HepG2 (cell line): ENCODE results near the gene MAPKAPK3. TPM values are rescaled to one million over a fixed set of nuclear protein-coding genes. Genes with fewer than 3 reads are reported as not detected.

Source experiments
- FOXC1 ChIP-seq: sonication (generic); formaldehyde crosslinking; IDR thresholded peaks from 2 replicates; pipeline ENCODE4 v1.8.0; 2022; ENCODE audit warnings: mild to moderate bottlenecking, missing genetic modification reagents, borderline replicate concordance
- IRF2 ChIP-seq: IDR thresholded peaks from 2 replicates; pipeline ENCODE4 v1.6.1; 2018; ENCODE audit warnings: missing genetic modification reagents, missing compliant biosample characterization
- MAF1 ChIP-seq: sonication (generic); formaldehyde crosslinking; IDR thresholded peaks from 2 replicates; pipeline ENCODE4 v1.5.0; 2020; ENCODE audit warnings: missing genetic modification reagents, borderline replicate concordance
- NR2F6 ChIP-seq, 2 experiments: IDR thresholded peaks; 2 replicates each; pipeline ENCODE4 v1.6.1; 2016; ENCODE audit warnings: antibody characterized with exemption in 1 of 2, mild to moderate bottlenecking in 1 of 2
- SMARCC2 ChIP-seq: fragments of 450-650 bp; IDR thresholded peaks from 2 replicates; pipeline ENCODE4 v1.6.1; 2017; ENCODE audit warnings: antibody characterized with exemption, mild to moderate bottlenecking
- STAG1 ChIP-seq: sonication (generic); formaldehyde crosslinking; IDR thresholded peaks from 2 replicates; pipeline ENCODE4 v1.4.0; 2020; ENCODE audit warnings: missing genetic modification reagents
- TBX2 ChIP-seq: sonication (generic); formaldehyde crosslinking; IDR thresholded peaks from 2 replicates; pipeline ENCODE4 v1.5.0; 2020; ENCODE audit warnings: missing genetic modification reagents, mild to moderate bottlenecking, borderline replicate concordance
- ZNF234 ChIP-seq: sonication (generic); formaldehyde crosslinking; conservative IDR thresholded peaks from 2 replicates; pipeline ENCODE4 v1.5.1; 2020; ENCODE audit warnings: mild to moderate bottlenecking, missing genetic modification reagents
- ZNF557 ChIP-seq: sonication (generic); formaldehyde crosslinking; IDR thresholded peaks from 2 replicates; pipeline ENCODE4 v1.4.0; 2020; ENCODE audit warnings: missing genetic modification reagents
- ZNF644 ChIP-seq: IDR thresholded peaks from 2 replicates; pipeline ENCODE4 v1.6.1; 2016; ENCODE audit warnings: low read depth
- ZNF891 ChIP-seq: sonication (generic); formaldehyde crosslinking; IDR thresholded peaks from 2 replicates; pipeline ENCODE4 v1.5.0; 2020; ENCODE audit warnings: mild to moderate bottlenecking, missing genetic modification reagents
- ZSCAN21 ChIP-seq: sonication (generic); formaldehyde crosslinking; IDR thresholded peaks from 2 replicates; pipeline ENCODE4 v1.8.0; 2022; ENCODE audit warnings: mild to moderate bottlenecking, missing genetic modification reagents, moderate library complexity, borderline replicate concordance
- polyA plus RNA-seq, 8 experiments: library from polyadenylated mRNA; depleted of rRNA in 3 of 8; stranded (reverse) in 7 of 8; unstranded in 1 of 8; fragments of >200 nt; fragmentation: Illumina TruSeq in 4 of 8; extraction: Trizol in 4 of 8; gene quantifications; 2 replicates each; pipeline versions ENCODE4 v1.2.1 to v1.2.3, GENCODE V29; 2011 to 2016; ENCODE audit warnings: low read depth in 4 of 8, missing spikeins in 1 of 8, mixed read lengths in 1 of 8; ENCODE audit not compliant: insufficient read depth in 1 of 8
- total RNA-seq, 5 experiments: library from RNA; depleted of rRNA; stranded (reverse); fragments of >200 nt; fragmentation: Illumina TruSeq; extraction: Trizol; gene quantifications; 2 replicates each; pipeline ENCODE4 v1.2.3, GENCODE V29; 2016; ENCODE audit warnings: low read depth in 1 of 5
- TF ChIP-seq, protein P1 (sequence below): sonication (generic); formaldehyde crosslinking; IDR thresholded peaks from 2 replicates; pipeline ENCODE4 v1.8.1; 2022; ENCODE audit warnings: low read depth, mild to moderate bottlenecking, missing genetic modification reagents
- TF ChIP-seq, protein P2 (sequence below): sonication (generic); formaldehyde crosslinking; IDR thresholded peaks from 2 replicates; pipeline ENCODE4 v1.4.0; 2020; ENCODE audit warnings: missing genetic modification reagents, borderline replicate concordance
- TF ChIP-seq, protein P3 (sequence below): sonication (generic); formaldehyde crosslinking; IDR thresholded peaks from 2 replicates; pipeline ENCODE4 v1.5.0; 2020; ENCODE audit warnings: mild to moderate bottlenecking, missing genetic modification reagents, moderate library complexity
- TF ChIP-seq, protein P4 (sequence below): sonication (generic); formaldehyde crosslinking; conservative IDR thresholded peaks from 2 replicates; pipeline ENCODE4 v1.8.0; 2022; ENCODE audit warnings: low read depth, missing genetic modification reagents
- TF ChIP-seq, protein P5 (sequence below): sonication (generic); formaldehyde crosslinking; IDR thresholded peaks from 2 replicates; pipeline ENCODE4 v1.4.0; 2020; ENCODE audit warnings: mild to moderate bottlenecking, low read depth, missing genetic modification reagents

MAPKAPK3 gene
- total and polyA plus RNA-seq, 2 of the 13 experiments (the other 11 are each of a cell fraction or from before 2014, with no cell fraction given) = 39.9 to 41.2 TPM

DNA sequence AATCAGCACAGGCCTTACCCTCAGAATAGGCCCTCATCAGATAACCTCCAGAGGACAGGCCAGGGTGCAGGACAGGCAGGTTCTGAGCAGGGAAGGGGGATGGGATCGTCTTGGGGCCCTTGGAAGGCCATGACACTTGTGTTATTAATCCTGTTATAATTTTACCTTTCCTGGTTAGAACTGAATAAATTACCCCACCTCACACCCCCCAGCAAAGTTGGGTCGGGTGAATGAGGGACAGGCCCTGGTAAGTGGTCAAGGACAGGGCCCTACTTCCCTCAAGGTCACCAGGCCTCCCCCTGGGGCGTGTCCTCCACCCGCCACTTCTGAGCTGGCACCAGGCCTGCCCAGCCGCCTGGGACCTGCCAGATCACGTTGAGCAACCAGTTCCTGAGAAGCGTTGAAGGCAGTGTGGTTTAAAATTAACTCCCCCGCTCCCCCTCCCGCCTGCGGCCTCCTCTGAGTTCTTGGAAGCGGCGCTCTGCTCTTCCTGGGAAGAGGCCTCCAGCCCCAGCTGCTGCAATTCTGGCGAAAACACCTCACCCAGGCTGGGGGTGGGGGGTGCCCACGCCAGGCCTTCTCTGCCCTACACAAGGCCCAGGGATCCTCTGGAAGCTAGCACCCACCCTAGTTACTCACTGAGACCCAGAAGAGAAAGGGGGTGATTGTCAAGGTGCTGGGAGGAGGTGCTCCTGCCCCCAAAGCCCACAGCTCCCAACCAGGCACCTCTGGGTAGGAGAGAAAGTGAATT, 15.9 kb upstream of the MAPKAPK3 start (continued):
- TF ChIP-seq ZNF891 = no peak
- 0 out of 2 replicates have a peak, but pooled peaks have one; percentile 39 for TF ChIP-seq MAF1 (CRISPR knock-in tag)
- peak; percentile 90 for TF ChIP-seq TBX2 (CRISPR knock-in tag)
- peak; percentile 73 for TF ChIP-seq NR2F6 (IDR thresholded peaks at IDR 0.05)
- peak; percentile 86 for TF ChIP-seq NR2F6 (CRISPR knock-in tag; IDR thresholded peaks at IDR 0.05)
- TF ChIP-seq, protein P1, sequence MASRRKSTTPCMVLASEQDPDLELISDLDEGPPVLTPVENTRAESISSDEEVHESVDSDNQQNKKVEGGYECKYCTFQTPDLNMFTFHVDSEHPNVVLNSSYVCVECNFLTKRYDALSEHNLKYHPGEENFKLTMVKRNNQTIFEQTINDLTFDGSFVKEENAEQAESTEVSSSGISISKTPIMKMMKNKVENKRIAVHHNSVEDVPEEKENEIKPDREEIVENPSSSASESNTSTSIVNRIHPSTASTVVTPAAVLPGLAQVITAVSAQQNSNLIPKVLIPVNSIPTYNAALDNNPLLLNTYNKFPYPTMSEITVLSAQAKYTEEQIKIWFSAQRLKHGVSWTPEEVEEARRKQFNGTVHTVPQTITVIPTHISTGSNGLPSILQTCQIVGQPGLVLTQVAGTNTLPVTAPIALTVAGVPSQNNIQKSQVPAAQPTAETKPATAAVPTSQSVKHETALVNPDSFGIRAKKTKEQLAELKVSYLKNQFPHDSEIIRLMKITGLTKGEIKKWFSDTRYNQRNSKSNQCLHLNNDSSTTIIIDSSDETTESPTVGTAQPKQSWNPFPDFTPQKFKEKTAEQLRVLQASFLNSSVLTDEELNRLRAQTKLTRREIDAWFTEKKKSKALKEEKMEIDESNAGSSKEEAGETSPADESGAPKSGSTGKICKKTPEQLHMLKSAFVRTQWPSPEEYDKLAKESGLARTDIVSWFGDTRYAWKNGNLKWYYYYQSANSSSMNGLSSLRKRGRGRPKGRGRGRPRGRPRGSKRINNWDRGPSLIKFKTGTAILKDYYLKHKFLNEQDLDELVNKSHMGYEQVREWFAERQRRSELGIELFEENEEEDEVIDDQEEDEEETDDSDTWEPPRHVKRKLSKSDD = 0 out of 2 replicates have a peak, but pooled peaks have one; percentile 25
- TF ChIP-seq, protein P2, sequence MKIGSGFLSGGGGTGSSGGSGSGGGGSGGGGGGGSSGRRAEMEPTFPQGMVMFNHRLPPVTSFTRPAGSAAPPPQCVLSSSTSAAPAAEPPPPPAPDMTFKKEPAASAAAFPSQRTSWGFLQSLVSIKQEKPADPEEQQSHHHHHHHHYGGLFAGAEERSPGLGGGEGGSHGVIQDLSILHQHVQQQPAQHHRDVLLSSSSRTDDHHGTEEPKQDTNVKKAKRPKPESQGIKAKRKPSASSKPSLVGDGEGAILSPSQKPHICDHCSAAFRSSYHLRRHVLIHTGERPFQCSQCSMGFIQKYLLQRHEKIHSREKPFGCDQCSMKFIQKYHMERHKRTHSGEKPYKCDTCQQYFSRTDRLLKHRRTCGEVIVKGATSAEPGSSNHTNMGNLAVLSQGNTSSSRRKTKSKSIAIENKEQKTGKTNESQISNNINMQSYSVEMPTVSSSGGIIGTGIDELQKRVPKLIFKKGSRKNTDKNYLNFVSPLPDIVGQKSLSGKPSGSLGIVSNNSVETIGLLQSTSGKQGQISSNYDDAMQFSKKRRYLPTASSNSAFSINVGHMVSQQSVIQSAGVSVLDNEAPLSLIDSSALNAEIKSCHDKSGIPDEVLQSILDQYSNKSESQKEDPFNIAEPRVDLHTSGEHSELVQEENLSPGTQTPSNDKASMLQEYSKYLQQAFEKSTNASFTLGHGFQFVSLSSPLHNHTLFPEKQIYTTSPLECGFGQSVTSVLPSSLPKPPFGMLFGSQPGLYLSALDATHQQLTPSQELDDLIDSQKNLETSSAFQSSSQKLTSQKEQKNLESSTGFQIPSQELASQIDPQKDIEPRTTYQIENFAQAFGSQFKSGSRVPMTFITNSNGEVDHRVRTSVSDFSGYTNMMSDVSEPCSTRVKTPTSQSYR (CRISPR knock-in tag) = peak; percentile 72
- TF ChIP-seq ZSCAN21 = 0 out of 2 replicates have a peak, but pooled peaks have one; percentile 9
- TF ChIP-seq, protein P3, sequence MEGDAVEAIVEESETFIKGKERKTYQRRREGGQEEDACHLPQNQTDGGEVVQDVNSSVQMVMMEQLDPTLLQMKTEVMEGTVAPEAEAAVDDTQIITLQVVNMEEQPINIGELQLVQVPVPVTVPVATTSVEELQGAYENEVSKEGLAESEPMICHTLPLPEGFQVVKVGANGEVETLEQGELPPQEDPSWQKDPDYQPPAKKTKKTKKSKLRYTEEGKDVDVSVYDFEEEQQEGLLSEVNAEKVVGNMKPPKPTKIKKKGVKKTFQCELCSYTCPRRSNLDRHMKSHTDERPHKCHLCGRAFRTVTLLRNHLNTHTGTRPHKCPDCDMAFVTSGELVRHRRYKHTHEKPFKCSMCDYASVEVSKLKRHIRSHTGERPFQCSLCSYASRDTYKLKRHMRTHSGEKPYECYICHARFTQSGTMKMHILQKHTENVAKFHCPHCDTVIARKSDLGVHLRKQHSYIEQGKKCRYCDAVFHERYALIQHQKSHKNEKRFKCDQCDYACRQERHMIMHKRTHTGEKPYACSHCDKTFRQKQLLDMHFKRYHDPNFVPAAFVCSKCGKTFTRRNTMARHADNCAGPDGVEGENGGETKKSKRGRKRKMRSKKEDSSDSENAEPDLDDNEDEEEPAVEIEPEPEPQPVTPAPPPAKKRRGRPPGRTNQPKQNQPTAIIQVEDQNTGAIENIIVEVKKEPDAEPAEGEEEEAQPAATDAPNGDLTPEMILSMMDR (CRISPR knock-in tag) = peak; percentile 29; the same call in 1 of the 2 replicates
- no peak for TF ChIP-seq SMARCC2
- no peak for TF ChIP-seq ZNF557 (CRISPR knock-in tag)
- TF ChIP-seq STAG1 = 0 out of 2 replicates have a peak, but pooled peaks have one; percentile 27
- peak; percentile 47; the same call in 1 of the 2 replicates for TF ChIP-seq IRF2
- no peak for TF ChIP-seq ZNF234 (CRISPR knock-in tag)
- peak; percentile 53; the same call in 1 of the 2 replicates for TF ChIP-seq ZNF644 (CRISPR knock-in tag)
- TF ChIP-seq FOXC1 (CRISPR knock-in tag) = peak; percentile 49; the same call in 1 of the 2 replicates
- TF ChIP-seq, protein P4, sequence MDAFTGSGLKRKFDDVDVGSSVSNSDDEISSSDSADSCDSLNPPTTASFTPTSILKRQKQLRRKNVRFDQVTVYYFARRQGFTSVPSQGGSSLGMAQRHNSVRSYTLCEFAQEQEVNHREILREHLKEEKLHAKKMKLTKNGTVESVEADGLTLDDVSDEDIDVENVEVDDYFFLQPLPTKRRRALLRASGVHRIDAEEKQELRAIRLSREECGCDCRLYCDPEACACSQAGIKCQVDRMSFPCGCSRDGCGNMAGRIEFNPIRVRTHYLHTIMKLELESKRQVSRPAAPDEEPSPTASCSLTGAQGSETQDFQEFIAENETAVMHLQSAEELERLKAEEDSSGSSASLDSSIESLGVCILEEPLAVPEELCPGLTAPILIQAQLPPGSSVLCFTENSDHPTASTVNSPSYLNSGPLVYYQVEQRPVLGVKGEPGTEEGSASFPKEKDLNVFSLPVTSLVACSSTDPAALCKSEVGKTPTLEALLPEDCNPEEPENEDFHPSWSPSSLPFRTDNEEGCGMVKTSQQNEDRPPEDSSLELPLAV (CRISPR knock-in tag) = no peak
- TF ChIP-seq, protein P5, sequence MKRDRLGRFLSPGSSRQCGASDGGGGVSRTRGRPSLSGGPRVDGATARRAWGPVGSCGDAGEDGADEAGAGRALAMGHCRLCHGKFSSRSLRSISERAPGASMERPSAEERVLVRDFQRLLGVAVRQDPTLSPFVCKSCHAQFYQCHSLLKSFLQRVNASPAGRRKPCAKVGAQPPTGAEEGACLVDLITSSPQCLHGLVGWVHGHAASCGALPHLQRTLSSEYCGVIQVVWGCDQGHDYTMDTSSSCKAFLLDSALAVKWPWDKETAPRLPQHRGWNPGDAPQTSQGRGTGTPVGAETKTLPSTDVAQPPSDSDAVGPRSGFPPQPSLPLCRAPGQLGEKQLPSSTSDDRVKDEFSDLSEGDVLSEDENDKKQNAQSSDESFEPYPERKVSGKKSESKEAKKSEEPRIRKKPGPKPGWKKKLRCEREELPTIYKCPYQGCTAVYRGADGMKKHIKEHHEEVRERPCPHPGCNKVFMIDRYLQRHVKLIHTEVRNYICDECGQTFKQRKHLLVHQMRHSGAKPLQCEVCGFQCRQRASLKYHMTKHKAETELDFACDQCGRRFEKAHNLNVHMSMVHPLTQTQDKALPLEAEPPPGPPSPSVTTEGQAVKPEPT = no peak
